WTC11 (cell line): Measurements from ENCODE around the gene DMC1. TPM values are rescaled to one million over a fixed set of nuclear protein-coding genes. Genes with fewer than 3 reads are reported as not detected.
A peak's percentile ranks its signal among the peaks of the same experiment; 100 is the strongest.

ENCODE experiments used
- ATAC-seq: fragments of 200-7000 bp; cut with Tn5 transposase; 2 replicates; pipeline ENCODE4 v1.10.0; 2021; ENCODE audit warnings: mild to moderate bottlenecking, moderate library complexity
- CTCF ChIA-PET: fragments of 300-600 bp; sonication (Branson Sonifier 250); formaldehyde crosslinking; loops from one replicate; lab custom pipeline; 2021; ENCODE audit warnings: antibody characterized with exemption; lab: Charles Lee
- POLR2A ChIA-PET: fragments of 350-600 bp; sonication (Branson Sonifier 250); formaldehyde crosslinking; loops from one replicate; lab custom pipeline; 2021; ENCODE audit warnings: antibody characterized with exemption; lab: Charles Lee
- DNase-seq: peaks from one replicate; pipeline ENCODE4 v3.0.0; 2021; ENCODE audit warnings: low spot score
- H3K27ac Mint-ChIP-seq: 2 replicates; pipeline ENCODE4 v1.8.0; 2021; ENCODE audit warnings: mixed read lengths
- H3K27me3 Mint-ChIP-seq: 2 replicates; pipeline ENCODE4 v1.8.0; 2021; ENCODE audit warnings: low read depth, mild to moderate bottlenecking, moderate library complexity, mixed read lengths
- H3K36me3 Mint-ChIP-seq: 2 replicates; pipeline ENCODE4 v1.8.0; 2021; ENCODE audit warnings: mixed read lengths
- H3K4me1 Mint-ChIP-seq: 2 replicates; pipeline ENCODE4 v1.8.0; 2022; ENCODE audit warnings: mixed read lengths
- H3K4me3 Mint-ChIP-seq: 2 replicates; pipeline ENCODE4 v1.8.0; 2021; ENCODE audit warnings: mild to moderate bottlenecking, moderate library complexity, mixed read lengths
- H3K9me3 Mint-ChIP-seq: 2 replicates; pipeline ENCODE4 v1.8.0; 2021; ENCODE audit warnings: mixed read lengths
- ATF3 ChIP-seq: sonication (generic); formaldehyde crosslinking; conservative IDR thresholded peaks from 2 replicates; pipeline ENCODE4 v1.8.1; 2022; ENCODE audit warnings: mild to moderate bottlenecking, missing genetic modification reagents
- CTCF ChIP-seq: fragments of 200-600 bp; IDR thresholded peaks from 2 replicates; pipeline ENCODE4 v1.8.0; 2022; ENCODE audit warnings: antibody characterized with exemption
- FOXJ3 ChIP-seq: sonication (generic); formaldehyde crosslinking; IDR thresholded peaks from 2 replicates; pipeline ENCODE4 v1.9.0; 2021; ENCODE audit warnings: missing genetic modification reagents, mild to moderate bottlenecking, borderline replicate concordance
- FOXK1 ChIP-seq: sonication (generic); formaldehyde crosslinking; IDR thresholded peaks from 2 replicates; pipeline ENCODE4 v1.8.0; 2022; ENCODE audit warnings: mild to moderate bottlenecking, moderate library complexity, missing genetic modification reagents
- GABPB1 ChIP-seq: sonication (generic); formaldehyde crosslinking; IDR thresholded peaks from 2 replicates; pipeline ENCODE4 v1.8.1; 2023; ENCODE audit warnings: mild to moderate bottlenecking, missing genetic modification reagents
- KAT7 ChIP-seq: sonication (generic); formaldehyde crosslinking; IDR thresholded peaks from 2 replicates; pipeline ENCODE4 v1.8.1; 2023; ENCODE audit warnings: missing genetic modification reagents, mild to moderate bottlenecking, borderline replicate concordance
- MAX ChIP-seq: sonication (generic); formaldehyde crosslinking; IDR thresholded peaks from 2 replicates; pipeline ENCODE4 v1.8.0; 2022; ENCODE audit warnings: mild to moderate bottlenecking, missing genetic modification reagents
- NFE2L1 ChIP-seq: sonication (generic); formaldehyde crosslinking; IDR thresholded peaks from 2 replicates; pipeline ENCODE4 v1.8.1; 2023; ENCODE audit warnings: missing genetic modification reagents
- NFYB ChIP-seq: sonication (generic); formaldehyde crosslinking; conservative IDR thresholded peaks from 2 replicates; pipeline ENCODE4 v1.8.0; 2022; ENCODE audit warnings: low read depth, missing genetic modification reagents
- RELA ChIP-seq: sonication (generic); formaldehyde crosslinking; IDR thresholded peaks from 2 replicates; pipeline ENCODE4 v1.8.1; 2022; ENCODE audit warnings: missing genetic modification reagents, mild to moderate bottlenecking, borderline replicate concordance
- SP1 ChIP-seq: sonication (generic); formaldehyde crosslinking; conservative IDR thresholded peaks from 2 replicates; pipeline ENCODE4 v1.8.1; 2022; ENCODE audit warnings: missing genetic modification reagents
- USF2 ChIP-seq: sonication (generic); formaldehyde crosslinking; IDR thresholded peaks from 2 replicates; pipeline ENCODE4 v1.8.1; 2023; ENCODE audit warnings: mild to moderate bottlenecking, missing genetic modification reagents, moderate library complexity
- ZNF121 ChIP-seq: sonication (generic); formaldehyde crosslinking; IDR thresholded peaks from 2 replicates; pipeline ENCODE4 v1.8.0; 2023; ENCODE audit warnings: missing genetic modification reagents
- total RNA-seq: library from RNA; stranded (reverse); gene quantifications from 3 replicates; pipeline ENCODE4 v1.2.3, GENCODE V29; 2021
- TF ChIP-seq, protein P1 (sequence below): sonication (generic); formaldehyde crosslinking; IDR thresholded peaks from 2 replicates; pipeline ENCODE4 v1.8.1; 2023; ENCODE audit warnings: mild to moderate bottlenecking, missing genetic modification reagents, moderate library complexity
- TF ChIP-seq, protein P2 (sequence below): sonication (generic); formaldehyde crosslinking; IDR thresholded peaks from 2 replicates; pipeline ENCODE4 v1.8.1; 2023; ENCODE audit warnings: mild to moderate bottlenecking, missing genetic modification reagents, borderline replicate concordance
- TF ChIP-seq, protein P3 (sequence below): sonication (generic); formaldehyde crosslinking; IDR thresholded peaks from 2 replicates; pipeline ENCODE4 v1.8.1; 2022; ENCODE audit warnings: low read depth, missing genetic modification reagents, borderline replicate concordance
- TF ChIP-seq, protein P4 (sequence below): fragments of 250-450 bp; sonication (Bioruptor Pico); IDR thresholded peaks from 2 replicates; pipeline ENCODE4 v1.9.0; 2021; ENCODE audit warnings: mild to moderate bottlenecking
- TF ChIP-seq, protein P5 (sequence below): sonication (generic); formaldehyde crosslinking; IDR thresholded peaks from 2 replicates; pipeline ENCODE4 v1.8.0; 2022; ENCODE audit warnings: mild to moderate bottlenecking, missing genetic modification reagents
- TF ChIP-seq, protein P6 (sequence below): sonication (generic); formaldehyde crosslinking; IDR thresholded peaks from 2 replicates; pipeline ENCODE4 v1.8.1; 2023; ENCODE audit warnings: mild to moderate bottlenecking, missing genetic modification reagents

DMC1 gene
- total RNA-seq, 1 experiment from 2014 or later = 4.3 TPM

DNA sequence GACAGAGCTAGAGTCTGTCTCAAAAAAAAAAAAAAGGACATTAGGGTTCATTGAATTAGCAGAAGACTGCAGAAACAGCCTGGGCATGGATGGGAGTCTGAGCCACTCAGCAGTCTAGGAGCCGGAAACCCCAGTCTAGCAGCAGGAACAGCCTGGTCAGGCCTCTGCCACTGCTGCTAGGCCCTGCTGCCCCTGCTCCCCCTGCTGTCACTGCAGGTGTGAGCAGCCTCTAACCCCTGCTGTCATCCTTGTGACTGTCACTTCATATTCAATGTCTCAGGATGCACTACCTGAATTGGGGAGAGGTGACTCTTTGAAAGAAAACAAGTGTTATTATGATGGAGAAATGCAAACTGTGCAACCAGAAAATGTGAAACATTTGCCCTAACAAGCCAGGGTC is 56.9 kb downstream of the DMC1 start:
- DNase-seq (peak; percentile 63), ATAC-seq (peak; percentile 93)

DNA sequence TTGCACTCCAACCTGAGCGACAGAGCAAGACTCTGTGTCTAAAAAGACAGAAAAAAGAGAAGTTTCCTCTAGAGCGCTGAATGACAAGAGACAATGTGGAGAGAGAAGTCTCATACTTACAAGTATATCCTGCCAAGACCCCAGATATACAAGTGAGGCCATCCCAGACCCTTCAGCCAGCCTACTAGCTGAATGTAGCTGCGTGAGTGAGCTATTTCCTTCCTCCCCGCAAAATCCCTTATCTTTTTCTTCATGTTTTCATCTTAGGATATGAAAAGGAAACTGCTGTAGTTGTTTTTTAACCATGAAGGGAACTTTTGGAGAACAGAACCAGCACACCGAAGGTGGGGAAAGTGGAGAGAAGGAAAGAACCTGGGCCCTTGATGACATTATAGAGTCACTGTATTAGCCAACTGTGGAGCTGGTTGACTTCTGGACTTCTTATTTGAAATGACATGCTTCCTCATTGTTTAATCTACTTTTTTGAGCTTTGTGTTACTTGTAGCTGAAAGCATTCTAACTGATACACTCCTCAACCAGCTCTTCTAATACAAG is 59.5 kb downstream of the DMC1 start:
- Mint-ChIP-seq H3K9me3 (no peaks in the 10 kb centered on the region), H3K27ac (no peak overlapping the region), H3K4me1 (peaks cover 38% of the 10 kb centered on the region), H3K4me3 (no peak overlapping the region), H3K36me3 (peaks cover 2% of the 10 kb centered on the region), H3K27me3 (no peaks in the 10 kb centered on the region)
- DNase-seq = no peak
- TF ChIP-seq, protein P1, sequence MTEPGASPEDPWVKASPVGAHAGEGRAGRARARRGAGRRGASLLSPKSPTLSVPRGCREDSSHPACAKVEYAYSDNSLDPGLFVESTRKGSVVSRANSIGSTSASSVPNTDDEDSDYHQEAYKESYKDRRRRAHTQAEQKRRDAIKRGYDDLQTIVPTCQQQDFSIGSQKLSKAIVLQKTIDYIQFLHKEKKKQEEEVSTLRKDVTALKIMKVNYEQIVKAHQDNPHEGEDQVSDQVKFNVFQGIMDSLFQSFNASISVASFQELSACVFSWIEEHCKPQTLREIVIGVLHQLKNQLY (CRISPR knock-in tag) = no peak
- TF ChIP-seq NFE2L1 (CRISPR knock-in tag) (no peak), FOXJ3 (no peak), ZNF121 (CRISPR knock-in tag) (no peak), CTCF (no peak), RELA (CRISPR knock-in tag) (no peak), KAT7 (no peak), NFYB (CRISPR knock-in tag) (no peak), ATF3 (CRISPR knock-in tag) (no peak), GABPB1 (CRISPR knock-in tag) (no peak)
- TF ChIP-seq, protein P2, sequence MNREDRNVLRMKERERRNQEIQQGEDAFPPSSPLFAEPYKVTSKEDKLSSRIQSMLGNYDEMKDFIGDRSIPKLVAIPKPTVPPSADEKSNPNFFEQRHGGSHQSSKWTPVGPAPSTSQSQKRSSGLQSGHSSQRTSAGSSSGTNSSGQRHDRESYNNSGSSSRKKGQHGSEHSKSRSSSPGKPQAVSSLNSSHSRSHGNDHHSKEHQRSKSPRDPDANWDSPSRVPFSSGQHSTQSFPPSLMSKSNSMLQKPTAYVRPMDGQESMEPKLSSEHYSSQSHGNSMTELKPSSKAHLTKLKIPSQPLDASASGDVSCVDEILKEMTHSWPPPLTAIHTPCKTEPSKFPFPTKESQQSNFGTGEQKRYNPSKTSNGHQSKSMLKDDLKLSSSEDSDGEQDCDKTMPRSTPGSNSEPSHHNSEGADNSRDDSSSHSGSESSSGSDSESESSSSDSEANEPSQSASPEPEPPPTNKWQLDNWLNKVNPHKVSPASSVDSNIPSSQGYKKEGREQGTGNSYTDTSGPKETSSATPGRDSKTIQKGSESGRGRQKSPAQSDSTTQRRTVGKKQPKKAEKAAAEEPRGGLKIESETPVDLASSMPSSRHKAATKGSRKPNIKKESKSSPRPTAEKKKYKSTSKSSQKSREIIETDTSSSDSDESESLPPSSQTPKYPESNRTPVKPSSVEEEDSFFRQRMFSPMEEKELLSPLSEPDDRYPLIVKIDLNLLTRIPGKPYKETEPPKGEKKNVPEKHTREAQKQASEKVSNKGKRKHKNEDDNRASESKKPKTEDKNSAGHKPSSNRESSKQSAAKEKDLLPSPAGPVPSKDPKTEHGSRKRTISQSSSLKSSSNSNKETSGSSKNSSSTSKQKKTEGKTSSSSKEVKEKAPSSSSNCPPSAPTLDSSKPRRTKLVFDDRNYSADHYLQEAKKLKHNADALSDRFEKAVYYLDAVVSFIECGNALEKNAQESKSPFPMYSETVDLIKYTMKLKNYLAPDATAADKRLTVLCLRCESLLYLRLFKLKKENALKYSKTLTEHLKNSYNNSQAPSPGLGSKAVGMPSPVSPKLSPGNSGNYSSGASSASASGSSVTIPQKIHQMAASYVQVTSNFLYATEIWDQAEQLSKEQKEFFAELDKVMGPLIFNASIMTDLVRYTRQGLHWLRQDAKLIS (CRISPR knock-in tag) = no peak
- TF ChIP-seq, protein P3, sequence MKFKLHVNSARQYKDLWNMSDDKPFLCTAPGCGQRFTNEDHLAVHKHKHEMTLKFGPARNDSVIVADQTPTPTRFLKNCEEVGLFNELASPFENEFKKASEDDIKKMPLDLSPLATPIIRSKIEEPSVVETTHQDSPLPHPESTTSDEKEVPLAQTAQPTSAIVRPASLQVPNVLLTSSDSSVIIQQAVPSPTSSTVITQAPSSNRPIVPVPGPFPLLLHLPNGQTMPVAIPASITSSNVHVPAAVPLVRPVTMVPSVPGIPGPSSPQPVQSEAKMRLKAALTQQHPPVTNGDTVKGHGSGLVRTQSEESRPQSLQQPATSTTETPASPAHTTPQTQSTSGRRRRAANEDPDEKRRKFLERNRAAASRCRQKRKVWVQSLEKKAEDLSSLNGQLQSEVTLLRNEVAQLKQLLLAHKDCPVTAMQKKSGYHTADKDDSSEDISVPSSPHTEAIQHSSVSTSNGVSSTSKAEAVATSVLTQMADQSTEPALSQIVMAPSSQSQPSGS (CRISPR knock-in tag) = no peak
- TF ChIP-seq, protein P4, sequence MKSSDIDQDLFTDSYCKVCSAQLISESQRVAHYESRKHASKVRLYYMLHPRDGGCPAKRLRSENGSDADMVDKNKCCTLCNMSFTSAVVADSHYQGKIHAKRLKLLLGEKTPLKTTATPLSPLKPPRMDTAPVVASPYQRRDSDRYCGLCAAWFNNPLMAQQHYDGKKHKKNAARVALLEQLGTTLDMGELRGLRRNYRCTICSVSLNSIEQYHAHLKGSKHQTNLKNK (CRISPR knock-in tag) = no peak
- TF ChIP-seq, protein P5, sequence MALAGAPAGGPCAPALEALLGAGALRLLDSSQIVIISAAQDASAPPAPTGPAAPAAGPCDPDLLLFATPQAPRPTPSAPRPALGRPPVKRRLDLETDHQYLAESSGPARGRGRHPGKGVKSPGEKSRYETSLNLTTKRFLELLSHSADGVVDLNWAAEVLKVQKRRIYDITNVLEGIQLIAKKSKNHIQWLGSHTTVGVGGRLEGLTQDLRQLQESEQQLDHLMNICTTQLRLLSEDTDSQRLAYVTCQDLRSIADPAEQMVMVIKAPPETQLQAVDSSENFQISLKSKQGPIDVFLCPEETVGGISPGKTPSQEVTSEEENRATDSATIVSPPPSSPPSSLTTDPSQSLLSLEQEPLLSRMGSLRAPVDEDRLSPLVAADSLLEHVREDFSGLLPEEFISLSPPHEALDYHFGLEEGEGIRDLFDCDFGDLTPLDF = no peak
- no peak for ATAC-seq
- POLR2A ChIA-PET = no interaction called here
- CTCF ChIA-PET = no interaction called here

More for the DNA sequence above, 56.9 kb downstream of the DMC1 start:
- TF ChIP-seq KAT7 (no peak), SP1 (0 out of 2 replicates have a peak, but pooled peaks have one; percentile 17), USF2 (CRISPR knock-in tag) (no peak), MAX (CRISPR knock-in tag) (no peak), FOXK1 (CRISPR knock-in tag) (0 out of 2 replicates have a peak, but pooled peaks have one; percentile 61)
- TF ChIP-seq, protein P6, sequence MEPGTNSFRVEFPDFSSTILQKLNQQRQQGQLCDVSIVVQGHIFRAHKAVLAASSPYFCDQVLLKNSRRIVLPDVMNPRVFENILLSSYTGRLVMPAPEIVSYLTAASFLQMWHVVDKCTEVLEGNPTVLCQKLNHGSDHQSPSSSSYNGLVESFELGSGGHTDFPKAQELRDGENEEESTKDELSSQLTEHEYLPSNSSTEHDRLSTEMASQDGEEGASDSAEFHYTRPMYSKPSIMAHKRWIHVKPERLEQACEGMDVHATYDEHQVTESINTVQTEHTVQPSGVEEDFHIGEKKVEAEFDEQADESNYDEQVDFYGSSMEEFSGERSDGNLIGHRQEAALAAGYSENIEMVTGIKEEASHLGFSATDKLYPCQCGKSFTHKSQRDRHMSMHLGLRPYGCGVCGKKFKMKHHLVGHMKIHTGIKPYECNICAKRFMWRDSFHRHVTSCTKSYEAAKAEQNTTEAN = 0 out of 2 replicates have a peak, but pooled peaks have one; percentile 35
- Mint-ChIP-seq H3K27ac (peak overlapping the region; percentile 47), H3K4me3 (no peak overlapping the region), H3K9me3 (no peaks in the 10 kb centered on the region), H3K27me3 (no peaks in the 10 kb centered on the region), H3K4me1 (peaks cover 40% of the 10 kb centered on the region), H3K36me3 (no peaks in the 10 kb centered on the region)
- ChIA-PET CTCF (interaction anchor here (0.7 to 1.0 kb wide), 2 partner anchors 9 to 100 kb away, joined by 3 read pairs; no protein-coding TSS in a partner anchor), POLR2A (interaction anchor here (0.7 kb wide), 1 partner anchor 175 kb away, joined by 5 read pairs; no protein-coding TSS in a partner anchor)
